ENCODE results near the gene HABP2. TPM values are rescaled to one million over a fixed set of nuclear protein-coding genes. Genes with fewer than 3 reads are reported as not detected.

HABP2 gene
- polyA plus RNA-seq, 1 of the 3 experiments (the other 2 are of a cell fraction): not detected

DNA sequence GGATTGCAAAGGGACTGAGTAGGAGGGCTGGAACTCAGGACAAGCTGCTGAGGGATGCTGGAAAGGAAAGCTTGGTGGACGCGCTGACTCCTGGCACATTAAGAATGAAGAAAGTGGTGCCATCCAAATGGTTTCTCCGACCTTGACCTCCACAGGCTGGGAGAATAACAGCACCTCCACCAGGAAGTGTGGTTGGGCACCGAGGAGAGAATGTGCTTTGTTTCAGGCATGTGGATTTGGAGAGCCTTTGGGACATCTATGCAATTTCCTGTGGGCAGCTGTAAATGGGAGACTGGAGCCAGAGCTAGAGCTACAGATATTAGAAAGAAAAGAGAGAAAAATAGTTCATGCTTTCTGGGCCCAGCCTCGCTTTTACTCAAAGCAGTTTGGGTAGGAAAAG, 29.8 kb upstream of the HABP2 start (continued):
- TF ChIP-seq, protein P1, sequence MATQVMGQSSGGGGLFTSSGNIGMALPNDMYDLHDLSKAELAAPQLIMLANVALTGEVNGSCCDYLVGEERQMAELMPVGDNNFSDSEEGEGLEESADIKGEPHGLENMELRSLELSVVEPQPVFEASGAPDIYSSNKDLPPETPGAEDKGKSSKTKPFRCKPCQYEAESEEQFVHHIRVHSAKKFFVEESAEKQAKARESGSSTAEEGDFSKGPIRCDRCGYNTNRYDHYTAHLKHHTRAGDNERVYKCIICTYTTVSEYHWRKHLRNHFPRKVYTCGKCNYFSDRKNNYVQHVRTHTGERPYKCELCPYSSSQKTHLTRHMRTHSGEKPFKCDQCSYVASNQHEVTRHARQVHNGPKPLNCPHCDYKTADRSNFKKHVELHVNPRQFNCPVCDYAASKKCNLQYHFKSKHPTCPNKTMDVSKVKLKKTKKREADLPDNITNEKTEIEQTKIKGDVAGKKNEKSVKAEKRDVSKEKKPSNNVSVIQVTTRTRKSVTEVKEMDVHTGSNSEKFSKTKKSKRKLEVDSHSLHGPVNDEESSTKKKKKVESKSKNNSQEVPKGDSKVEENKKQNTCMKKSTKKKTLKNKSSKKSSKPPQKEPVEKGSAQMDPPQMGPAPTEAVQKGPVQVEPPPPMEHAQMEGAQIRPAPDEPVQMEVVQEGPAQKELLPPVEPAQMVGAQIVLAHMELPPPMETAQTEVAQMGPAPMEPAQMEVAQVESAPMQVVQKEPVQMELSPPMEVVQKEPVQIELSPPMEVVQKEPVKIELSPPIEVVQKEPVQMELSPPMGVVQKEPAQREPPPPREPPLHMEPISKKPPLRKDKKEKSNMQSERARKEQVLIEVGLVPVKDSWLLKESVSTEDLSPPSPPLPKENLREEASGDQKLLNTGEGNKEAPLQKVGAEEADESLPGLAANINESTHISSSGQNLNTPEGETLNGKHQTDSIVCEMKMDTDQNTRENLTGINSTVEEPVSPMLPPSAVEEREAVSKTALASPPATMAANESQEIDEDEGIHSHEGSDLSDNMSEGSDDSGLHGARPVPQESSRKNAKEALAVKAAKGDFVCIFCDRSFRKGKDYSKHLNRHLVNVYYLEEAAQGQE (IDR thresholded peaks at IDR 0.05; ENCODE audit: low read depth, low read length): no peak

DNA sequence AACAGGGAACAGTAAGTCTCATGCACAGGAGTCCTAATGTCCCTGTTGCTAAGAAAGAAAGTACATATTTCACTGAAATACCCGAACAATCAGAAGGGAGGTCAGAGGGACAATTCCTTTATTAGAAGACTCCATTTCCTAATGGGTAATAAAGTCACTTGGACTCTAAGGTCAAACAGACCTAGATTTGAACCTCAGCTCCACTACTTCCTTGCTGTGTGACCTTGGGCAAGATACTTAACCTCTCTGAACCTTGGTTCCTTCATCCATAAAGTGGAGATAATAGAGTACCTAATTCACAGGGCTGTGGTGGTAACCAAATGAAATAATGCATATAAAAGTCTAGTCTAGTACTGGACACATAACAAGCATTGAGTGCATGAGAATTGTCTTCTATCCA, 29.2 kb upstream of the HABP2 start:
- WGBS (ENCODE audit: low lambda C conversion rate): 82% methylated on average over 1 of the region's 1 CpG
- POLR2A ChIA-PET: no interaction called here
- Histone ChIP-seq H3K9ac (no peak overlapping the region), H3F3A (replicated peaks; ENCODE audit: insufficient read depth) (no peaks in the 10 kb centered on the region), H3K36me3 (replicated peaks in 1 of 2; ENCODE audit: control insufficient read depth in 1 of 2, insufficient read depth in 2 of 2, low read length in 1 of 2) (no peaks in the 10 kb centered on the region), H3K4me3 (ENCODE audit: low read depth in 2 of 2, low read length in 1 of 2) (no peak overlapping the region), H4K20me1 (ENCODE audit: insufficient read depth) (no peaks in the 10 kb centered on the region), H3K9me2 (no peaks in the 10 kb centered on the region), H3K27me3 (ENCODE audit: insufficient read depth) (no peaks in the 10 kb centered on the region), H3K79me2 (ENCODE audit: insufficient read depth) (no peaks in the 10 kb centered on the region), H3K4me1 (ENCODE audit: control insufficient read depth in 1 of 2, insufficient read depth in 2 of 2, low read depth in 1 of 2, low read length in 1 of 2) (peaks cover 3 to 17% of the 10 kb centered on the region in 2 experiments; a peak in 2 of 4 replicates), H2AFZ (ENCODE audit: low read depth) (no peak overlapping the region), H3K9me3 (no peaks in the 10 kb centered on the region), H3K27ac (ENCODE audit: low read depth in 2 of 2, low read length in 1 of 2) (no peak overlapping the region), H3K4me2 (no peak overlapping the region)
- TF ChIP-seq RCOR1 (IDR thresholded peaks at IDR 0.05; ENCODE audit: low read length): no peak
- TF ChIP-seq, protein P2, sequence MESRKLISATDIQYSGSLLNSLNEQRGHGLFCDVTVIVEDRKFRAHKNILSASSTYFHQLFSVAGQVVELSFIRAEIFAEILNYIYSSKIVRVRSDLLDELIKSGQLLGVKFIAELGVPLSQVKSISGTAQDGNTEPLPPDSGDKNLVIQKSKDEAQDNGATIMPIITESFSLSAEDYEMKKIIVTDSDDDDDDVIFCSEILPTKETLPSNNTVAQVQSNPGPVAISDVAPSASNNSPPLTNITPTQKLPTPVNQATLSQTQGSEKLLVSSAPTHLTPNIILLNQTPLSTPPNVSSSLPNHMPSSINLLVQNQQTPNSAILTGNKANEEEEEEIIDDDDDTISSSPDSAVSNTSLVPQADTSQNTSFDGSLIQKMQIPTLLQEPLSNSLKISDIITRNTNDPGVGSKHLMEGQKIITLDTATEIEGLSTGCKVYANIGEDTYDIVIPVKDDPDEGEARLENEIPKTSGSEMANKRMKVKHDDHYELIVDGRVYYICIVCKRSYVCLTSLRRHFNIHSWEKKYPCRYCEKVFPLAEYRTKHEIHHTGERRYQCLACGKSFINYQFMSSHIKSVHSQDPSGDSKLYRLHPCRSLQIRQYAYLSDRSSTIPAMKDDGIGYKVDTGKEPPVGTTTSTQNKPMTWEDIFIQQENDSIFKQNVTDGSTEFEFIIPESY (IDR thresholded peaks at IDR 0.05; ENCODE audit: borderline replicate concordance, low read depth): no peak
- TF ChIP-seq, protein P3, sequence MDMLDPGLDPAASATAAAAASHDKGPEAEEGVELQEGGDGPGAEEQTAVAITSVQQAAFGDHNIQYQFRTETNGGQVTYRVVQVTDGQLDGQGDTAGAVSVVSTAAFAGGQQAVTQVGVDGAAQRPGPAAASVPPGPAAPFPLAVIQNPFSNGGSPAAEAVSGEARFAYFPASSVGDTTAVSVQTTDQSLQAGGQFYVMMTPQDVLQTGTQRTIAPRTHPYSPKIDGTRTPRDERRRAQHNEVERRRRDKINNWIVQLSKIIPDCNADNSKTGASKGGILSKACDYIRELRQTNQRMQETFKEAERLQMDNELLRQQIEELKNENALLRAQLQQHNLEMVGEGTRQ (IDR thresholded peaks at IDR 0.05; ENCODE audit: borderline replicate concordance, low read depth, low read length): no peak
- no peak for TF ChIP-seq RAD21 (IDR thresholded peaks at IDR 0.05; ENCODE audit: low read length)
- TF ChIP-seq EP300 (IDR thresholded peaks at IDR 0.05; ENCODE audit: borderline replicate concordance in 1 of 2, low read depth in 1 of 2, low read length in 1 of 2): no peak
- TF ChIP-seq GABPA (IDR thresholded peaks at IDR 0.05; ENCODE audit: low read depth): no peak
- TF ChIP-seq SIN3A (IDR thresholded peaks at IDR 0.05; ENCODE audit: borderline replicate concordance, low read depth, low read length): no peak
- TF ChIP-seq TEAD4 (IDR thresholded peaks at IDR 0.05; ENCODE audit: borderline replicate concordance, insufficient read depth): no peak
- no peak for TF ChIP-seq FOSL2 (IDR thresholded peaks at IDR 0.05; ENCODE audit: borderline replicate concordance, low read depth)
- TF ChIP-seq RFX5 (IDR thresholded peaks at IDR 0.05; ENCODE audit: low read length): no peak
- TF ChIP-seq, protein P1 (IDR thresholded peaks at IDR 0.05; ENCODE audit: low read depth, low read length): no peak
- no peak for TF ChIP-seq SMC3 (IDR thresholded peaks at IDR 0.05; ENCODE audit: low read depth, low read length)
- no peak for TF ChIP-seq JUND (IDR thresholded peaks at IDR 0.05)
- TF ChIP-seq MXI1 (IDR thresholded peaks at IDR 0.05; ENCODE audit: low read depth, low read length): no peak
- TF ChIP-seq, protein P4, sequence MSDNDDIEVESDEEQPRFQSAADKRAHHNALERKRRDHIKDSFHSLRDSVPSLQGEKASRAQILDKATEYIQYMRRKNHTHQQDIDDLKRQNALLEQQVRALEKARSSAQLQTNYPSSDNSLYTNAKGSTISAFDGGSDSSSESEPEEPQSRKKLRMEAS (IDR thresholded peaks at IDR 0.05; ENCODE audit: low read depth): no peak
- DNase-seq: no peak
- CTCF ChIA-PET: interaction anchor here (1.2 to 5.3 kb wide), 2 partner anchors 21 to 40 kb away, joined by 3 to 48 read pairs; no protein-coding TSS in a partner anchor

All from SK-N-SH (cell line).